ENCODE results near the gene GPRIN3. TPM values are rescaled to one million over a fixed set of nuclear protein-coding genes. Genes with fewer than 3 reads are reported as not detected.

Gene GPRIN3
- total RNA-seq, 1 donor from 2014 or later, result 34.2 TPM

- Histone ChIP-seq H3K27me3 (ENCODE audit: low read depth) (no peaks in the 10 kb centered on the region), H3K4me1 (peaks cover 2% of the 10 kb centered on the region), H3K9me3 (no peaks in the 10 kb centered on the region), H3K36me3 (peaks cover 25% of the 10 kb centered on the region), H3K4me3 (no peak overlapping the region), H3K27ac (no peak overlapping the region)
- TF ChIP-seq CTCF (IDR thresholded peaks at IDR 0.05), result no peak
- intact Hi-C loops (cut with DNase I), result no loop called here
- DNase-seq (no peak), ATAC-seq (no peak)
These were observed 58.7 kb downstream of the GPRIN3 start for GRCh38 chr4:89248879-89249281.

GRCh38 chr4:89247951-89248350 is 59.6 kb downstream of the GPRIN3 start:
- peaks cover 25% of the 10 kb centered on the region for H3K36me3 ChIP-seq
- no peak overlapping the region for H3K4me3 ChIP-seq
- intact Hi-C loops (cut with DNase I), result no loop called here
- no peak overlapping the region for H3K27ac ChIP-seq
- H3K27me3 ChIP-seq (ENCODE audit: low read depth), result no peaks in the 10 kb centered on the region
- H3K9me3 ChIP-seq, result no peaks in the 10 kb centered on the region
- no peak for TF ChIP-seq CTCF (IDR thresholded peaks at IDR 0.05)
- no peak for ATAC-seq
- H3K4me1 ChIP-seq, result peaks cover 5% of the 10 kb centered on the region
- no peak for DNase-seq

GRCh38 chr4:89245459-89245858 is 62.1 kb downstream of the GPRIN3 start:
- ATAC-seq (no peak), DNase-seq (no peak)
- TF ChIP-seq CTCF (IDR thresholded peaks at IDR 0.05), result no peak
- no peak overlapping the region for H3K27ac ChIP-seq
- H3K36me3 ChIP-seq, result peaks cover 25% of the 10 kb centered on the region
- peaks cover 5% of the 10 kb centered on the region for H3K4me1 ChIP-seq
- no peak overlapping the region for H3K4me3 ChIP-seq
- no peaks in the 10 kb centered on the region for H3K27me3 ChIP-seq (ENCODE audit: low read depth)
- H3K9me3 ChIP-seq, result no peaks in the 10 kb centered on the region
- intact Hi-C loops (cut with DNase I), result no loop called here

GRCh38 chr4:89243733-89244252 is 63.8 kb downstream of the GPRIN3 start:
- Histone ChIP-seq H3K36me3 (peaks cover 14% of the 10 kb centered on the region), H3K27me3 (ENCODE audit: low read depth) (no peaks in the 10 kb centered on the region), H3K4me3 (no peak overlapping the region), H3K27ac (no peak overlapping the region), H3K9me3 (no peaks in the 10 kb centered on the region), H3K4me1 (peaks cover 5% of the 10 kb centered on the region)
- intact Hi-C loops (cut with DNase I), result no loop called here
- DNase-seq (no peak), ATAC-seq (no peak)
- TF ChIP-seq CTCF (IDR thresholded peaks at IDR 0.05), result no peak

- no peak overlapping the region for H3K4me3 ChIP-seq
- peak; percentile 44 to 49 for ATAC-seq
- no peak for DNase-seq
- H3K27me3 ChIP-seq (ENCODE audit: low read depth), result no peaks in the 10 kb centered on the region
- TF ChIP-seq CTCF (IDR thresholded peaks at IDR 0.05), result no peak
- H3K36me3 ChIP-seq, result peaks cover 7% of the 10 kb centered on the region
- H3K27ac ChIP-seq, result no peak overlapping the region
- H3K9me3 ChIP-seq, result no peaks in the 10 kb centered on the region
- peaks cover 5% of the 10 kb centered on the region for H3K4me1 ChIP-seq
- intact Hi-C loops (cut with DNase I), result no loop called here
These were observed 64.5 kb downstream of the GPRIN3 start for GRCh38 chr4:89242864-89243732.
